Measurements from ENCODE around the gene MKLN1. TPM values are rescaled to one million over a fixed set of nuclear protein-coding genes. Genes with fewer than 3 reads are reported as not detected.

The MKLN1 gene
- total RNA-seq, 1 donor from 2014 or later: 15.2 TPM

GRCh38 chr7:131390275-131390674, 62.6 kb downstream of the MKLN1 start:
- no peak for TF ChIP-seq CTCF (conservative IDR thresholded peaks at IDR 0.05; ENCODE audit: low read depth, low read length)
- H3K4me3 ChIP-seq (ENCODE audit: low read depth, low read length): no peak overlapping the region
- no peak for DNase-seq (ENCODE audit: low read depth)

GRCh38 chr7:131391145-131391544, 63.5 kb downstream of the MKLN1 start:
- DNase-seq (ENCODE audit: low read depth): no peak
- no peak for TF ChIP-seq CTCF (conservative IDR thresholded peaks at IDR 0.05; ENCODE audit: low read depth, low read length)
- H3K4me3 ChIP-seq (ENCODE audit: low read depth, low read length): no peak overlapping the region

GRCh38 chr7:131400681-131401176, 73.1 kb downstream of the MKLN1 start:
- DNase-seq (ENCODE audit: low read depth): no peak
- no peak for TF ChIP-seq CTCF (conservative IDR thresholded peaks at IDR 0.05; ENCODE audit: low read depth, low read length)
- no peak overlapping the region for H3K4me3 ChIP-seq (ENCODE audit: low read depth, low read length)

GRCh38 chr7:131401194-131401593, 73.5 kb downstream of the MKLN1 start:
- TF ChIP-seq CTCF (conservative IDR thresholded peaks at IDR 0.05; ENCODE audit: low read depth, low read length): no peak
- DNase-seq (ENCODE audit: low read depth): no peak
- no peak overlapping the region for H3K4me3 ChIP-seq (ENCODE audit: low read depth, low read length)

- no peak for TF ChIP-seq CTCF (conservative IDR thresholded peaks at IDR 0.05; ENCODE audit: low read depth, low read length)
- no peak for DNase-seq (ENCODE audit: low read depth)
- no peak overlapping the region for H3K4me3 ChIP-seq (ENCODE audit: low read depth, low read length)
These were observed 75.6 kb downstream of the MKLN1 start for GRCh38 chr7:131403322-131403721.

- no peak for DNase-seq (ENCODE audit: low read depth)
- no peak overlapping the region for H3K4me3 ChIP-seq (ENCODE audit: low read depth, low read length)
- TF ChIP-seq CTCF (conservative IDR thresholded peaks at IDR 0.05; ENCODE audit: low read depth, low read length): no peak
These were observed 76.7 kb downstream of the MKLN1 start for GRCh38 chr7:131404226-131404911.
